ENCODE measurements around the gene LCN9.

GRCh38 chr9:135620558-135620957, 42.6 kb upstream of the LCN9 start:
- TF ChIP-seq EP300 (IDR thresholded peaks at IDR 0.05; ENCODE audit: low read depth) (no peak), CTCF (IDR thresholded peaks at IDR 0.05) (no peak), POLR2A (IDR thresholded peaks at IDR 0.05) (no peak)

All from transverse colon (tissue), 3 donors.